Central memory CD4-positive, alpha-beta T cell (primary cell): ENCODE results near the gene ZNF747.
"Not testable (repeated sequence)": the region's sequence is repeated elsewhere in the genome, so short reads cannot be mapped to it uniquely, and the experiment has no call there.

Experiments
- DNase-seq: peaks from one replicate; pipeline ENCODE4 v3.0.0; 2022

The ZNF747 gene

GRCh38 chr16:30557957-30558788, 23.5 kb upstream of the ZNF747 start, which contains the start of gene ZNF764:
ZNF764 (minus strand) TSS chr16:30558374; CDS start chr16:30558182, 192 bp downstream.
- DNase-seq = peak; percentile 96

DNA sequence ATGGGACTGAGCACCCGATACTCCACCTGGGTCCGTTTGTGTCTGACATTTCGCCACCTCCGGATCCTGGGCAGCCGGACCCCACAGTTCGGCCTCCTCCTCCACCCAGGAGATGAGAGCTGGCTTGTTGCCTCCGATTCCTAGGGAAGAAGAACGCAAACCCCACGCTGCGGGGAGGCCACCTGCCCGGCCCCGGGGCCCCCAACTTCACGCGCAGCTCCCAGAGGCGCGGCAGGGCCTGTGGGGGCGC, 23.0 kb upstream of the ZNF747 start:
- DNase-seq = no peak

DNA sequence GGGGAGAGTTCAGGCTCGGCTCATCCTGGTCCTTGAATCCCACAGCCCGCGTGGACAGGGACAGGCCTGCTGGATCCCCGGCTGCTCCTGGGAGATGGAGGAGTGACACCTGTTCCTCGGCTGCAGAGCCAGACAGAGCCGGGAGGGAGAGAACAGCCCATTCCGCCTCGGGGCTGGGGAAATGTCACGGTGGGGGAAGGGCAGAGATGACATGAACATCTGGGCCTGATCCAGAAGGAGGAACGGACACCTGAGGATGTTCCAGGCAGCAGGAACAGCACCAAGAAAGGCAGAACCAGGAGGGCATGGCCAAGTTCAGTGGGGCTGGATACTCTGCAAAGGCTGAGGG, 21.4 kb upstream of the ZNF747 start:
- DNase-seq = no peak

- DNase-seq = no peak
Measured at GRCh38 chr16:30555315-30556124, 20.9 kb upstream of the ZNF747 start.

GRCh38 chr16:30554557-30555314, 20.1 kb upstream of the ZNF747 start:
- no peak for DNase-seq

DNA sequence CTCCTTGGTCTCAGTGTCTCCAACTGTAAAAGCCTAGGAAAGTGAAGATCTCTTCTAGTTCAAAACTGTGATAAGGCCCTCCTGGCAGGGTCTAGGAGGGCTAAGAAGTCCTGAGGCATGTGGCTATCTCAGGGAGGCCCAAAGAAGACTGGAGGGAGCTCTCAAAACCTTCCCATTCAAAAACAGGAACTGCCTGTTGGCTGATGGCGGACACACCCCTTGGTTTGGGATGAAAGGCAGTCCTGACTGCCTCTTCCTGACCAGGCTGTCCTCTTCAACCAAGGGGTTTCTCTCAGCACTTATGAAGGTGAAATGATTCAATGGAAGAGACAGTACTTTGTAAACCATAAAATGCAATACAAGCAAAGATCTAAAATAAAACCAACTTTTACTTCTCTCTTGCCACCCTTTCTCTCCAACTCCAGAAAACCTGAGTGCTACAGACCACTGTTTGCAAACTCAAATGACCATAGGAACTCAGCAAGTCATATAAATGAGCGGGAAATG, 18.8 kb upstream of the ZNF747 start:
- no peak for DNase-seq

DNA sequence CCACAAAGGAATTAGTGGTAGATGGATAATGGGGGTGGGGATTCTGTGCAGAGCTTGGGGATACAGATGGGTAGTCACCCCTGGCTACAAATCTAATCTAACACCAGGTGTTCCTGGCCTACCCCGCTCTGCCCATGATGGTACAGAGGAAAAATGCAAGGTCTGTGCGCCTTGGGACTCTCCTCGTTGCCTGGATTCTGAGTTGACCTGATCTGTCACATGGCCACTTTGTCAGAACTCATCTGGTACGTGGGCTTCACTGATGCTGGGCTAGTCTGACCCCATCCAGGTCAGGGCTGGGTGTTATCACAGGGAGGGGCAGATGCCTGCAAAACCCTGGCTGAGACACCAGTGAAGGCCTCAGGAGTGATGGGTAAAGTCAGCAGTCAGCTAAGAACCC, 18.3 kb upstream of the ZNF747 start:
- no peak for DNase-seq

DNA sequence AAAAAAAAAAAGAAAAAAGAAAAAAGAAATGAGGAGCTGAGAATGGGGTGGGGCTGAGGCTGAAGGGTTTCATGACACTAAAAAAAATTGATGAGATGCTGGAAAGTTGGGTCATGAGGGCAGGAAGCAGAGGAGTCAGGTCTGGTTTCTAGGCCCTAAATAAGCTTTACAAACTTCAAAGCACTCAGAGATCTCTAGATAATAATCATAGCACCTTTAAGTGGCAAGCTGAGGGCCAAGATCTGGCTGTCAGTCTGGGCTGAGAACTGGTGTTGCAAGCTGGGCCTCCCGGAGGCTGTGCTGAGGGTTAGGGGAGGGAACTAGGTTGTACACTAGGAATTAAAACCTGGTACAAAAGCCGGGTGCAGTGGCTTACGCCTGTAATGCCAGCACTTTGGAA, 17.1 kb upstream of the ZNF747 start:
- peak; percentile 89 for DNase-seq

DNA sequence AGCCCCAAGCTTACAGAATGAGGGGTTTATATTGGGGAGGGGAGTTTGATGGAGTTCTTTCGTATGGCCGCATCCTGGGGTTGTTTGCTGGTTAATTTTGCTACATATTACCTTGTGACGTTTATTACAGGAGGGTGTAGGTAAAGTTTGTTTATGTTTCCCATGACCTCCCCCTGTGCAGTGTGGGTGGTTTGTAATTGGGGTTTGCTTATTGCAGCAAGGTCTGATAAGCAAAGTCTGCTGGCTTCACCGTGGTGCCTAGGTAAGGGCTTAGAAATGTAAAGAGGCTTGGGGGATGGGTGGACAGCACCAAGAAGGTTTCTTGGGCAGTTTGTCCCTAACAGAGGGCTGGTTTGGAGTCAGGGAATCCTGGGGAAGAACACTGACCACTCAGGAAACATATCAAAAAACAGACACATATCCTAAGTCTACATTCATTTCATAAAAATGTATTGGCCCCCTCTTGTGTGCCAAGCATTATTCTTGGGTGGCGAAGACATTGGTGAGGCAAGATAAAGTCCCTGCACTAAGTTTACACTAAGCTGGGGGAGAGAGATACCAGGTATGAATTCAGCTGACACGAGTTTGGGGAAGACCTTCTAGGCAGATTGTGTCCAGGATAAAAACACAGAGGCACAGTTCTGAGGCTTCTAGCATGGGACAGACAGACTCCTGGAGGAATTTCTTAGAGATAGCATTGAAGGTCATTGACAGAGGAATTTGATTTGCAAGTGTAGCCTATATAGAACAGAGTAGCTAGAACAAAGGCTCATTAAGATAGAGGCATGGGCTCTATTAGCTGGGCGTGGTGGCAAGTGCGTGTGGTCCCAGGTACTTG, 14.0 kb upstream of the ZNF747 start:
- no peak for DNase-seq

GRCh38 chr16:30546115-30546514, 11.5 kb upstream of the ZNF747 start:
- no peak for DNase-seq

- no peak for DNase-seq
Measured at GRCh38 chr16:30543067-30543466, 8.4 kb upstream of the ZNF747 start.

DNA sequence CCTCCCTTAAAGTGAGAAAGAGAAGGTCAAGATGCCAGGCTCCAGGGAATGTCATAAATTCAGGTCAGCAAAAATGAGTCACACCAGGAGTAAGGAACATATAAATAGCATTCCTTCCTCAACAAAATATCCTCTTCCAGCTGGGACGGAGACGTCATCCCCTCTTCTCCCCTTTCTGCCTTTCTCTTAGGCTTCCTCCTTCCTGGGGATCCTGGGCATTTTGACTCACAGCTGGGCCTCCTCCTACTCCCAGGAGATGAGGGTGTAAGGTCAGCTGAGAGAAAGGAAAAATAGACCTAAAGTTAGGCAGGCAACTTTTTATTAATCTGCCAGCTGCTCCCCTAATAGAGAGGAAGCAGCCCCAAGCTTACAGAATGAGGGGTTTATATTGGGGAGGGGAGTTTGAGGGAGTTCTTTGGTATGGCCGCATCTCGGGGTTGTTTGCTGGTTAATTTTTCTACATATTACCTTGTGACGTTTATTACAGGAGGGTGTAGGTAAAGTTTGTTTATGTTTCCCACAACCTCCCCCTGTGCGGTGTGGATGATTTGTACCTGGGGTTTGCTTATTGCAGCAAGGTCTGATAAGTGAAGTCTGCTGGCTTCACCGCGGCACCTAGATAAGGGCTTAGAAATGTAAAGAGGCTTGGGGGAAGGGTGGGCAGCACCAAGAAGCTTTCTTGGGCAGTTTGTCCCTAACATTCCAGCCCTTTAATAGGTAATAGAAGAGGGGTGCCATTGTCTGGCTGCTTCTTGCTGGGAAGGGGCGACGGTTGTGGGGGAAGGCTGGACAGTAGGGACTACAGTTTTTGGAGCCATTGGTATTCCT, 7.1 kb upstream of the ZNF747 start:
- no peak for DNase-seq

DNA sequence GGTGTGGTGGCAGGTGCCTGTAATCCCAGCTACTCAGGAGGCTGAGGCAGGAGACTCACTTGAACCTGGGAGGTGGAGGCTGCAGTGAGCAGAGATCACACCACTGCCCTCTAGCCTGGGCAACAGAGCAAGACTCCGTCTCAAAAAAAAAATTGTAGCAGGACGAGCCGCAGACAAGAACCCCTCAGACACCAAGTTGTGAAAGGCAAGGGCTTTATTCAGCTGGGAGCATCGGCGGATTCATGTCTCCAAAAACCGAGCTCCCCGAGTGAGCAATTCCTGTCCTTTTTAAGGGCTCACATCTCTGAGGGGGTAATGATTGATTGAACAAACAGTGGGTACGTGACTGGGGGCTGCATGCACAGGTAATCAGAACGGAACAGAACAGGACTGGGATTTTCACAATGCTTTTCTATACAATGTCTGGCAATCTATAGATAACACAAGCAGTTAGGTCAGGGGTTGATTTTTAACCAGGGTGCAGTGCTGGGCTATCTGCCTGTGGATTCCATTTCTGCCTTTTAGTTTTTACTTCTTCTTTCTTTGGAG, 6.3 kb upstream of the ZNF747 start:
- DNase-seq = not testable (repeated sequence)

GRCh38 chr16:30539986-30540526, 5.4 kb upstream of the ZNF747 start:
- not testable (repeated sequence) for DNase-seq

DNA sequence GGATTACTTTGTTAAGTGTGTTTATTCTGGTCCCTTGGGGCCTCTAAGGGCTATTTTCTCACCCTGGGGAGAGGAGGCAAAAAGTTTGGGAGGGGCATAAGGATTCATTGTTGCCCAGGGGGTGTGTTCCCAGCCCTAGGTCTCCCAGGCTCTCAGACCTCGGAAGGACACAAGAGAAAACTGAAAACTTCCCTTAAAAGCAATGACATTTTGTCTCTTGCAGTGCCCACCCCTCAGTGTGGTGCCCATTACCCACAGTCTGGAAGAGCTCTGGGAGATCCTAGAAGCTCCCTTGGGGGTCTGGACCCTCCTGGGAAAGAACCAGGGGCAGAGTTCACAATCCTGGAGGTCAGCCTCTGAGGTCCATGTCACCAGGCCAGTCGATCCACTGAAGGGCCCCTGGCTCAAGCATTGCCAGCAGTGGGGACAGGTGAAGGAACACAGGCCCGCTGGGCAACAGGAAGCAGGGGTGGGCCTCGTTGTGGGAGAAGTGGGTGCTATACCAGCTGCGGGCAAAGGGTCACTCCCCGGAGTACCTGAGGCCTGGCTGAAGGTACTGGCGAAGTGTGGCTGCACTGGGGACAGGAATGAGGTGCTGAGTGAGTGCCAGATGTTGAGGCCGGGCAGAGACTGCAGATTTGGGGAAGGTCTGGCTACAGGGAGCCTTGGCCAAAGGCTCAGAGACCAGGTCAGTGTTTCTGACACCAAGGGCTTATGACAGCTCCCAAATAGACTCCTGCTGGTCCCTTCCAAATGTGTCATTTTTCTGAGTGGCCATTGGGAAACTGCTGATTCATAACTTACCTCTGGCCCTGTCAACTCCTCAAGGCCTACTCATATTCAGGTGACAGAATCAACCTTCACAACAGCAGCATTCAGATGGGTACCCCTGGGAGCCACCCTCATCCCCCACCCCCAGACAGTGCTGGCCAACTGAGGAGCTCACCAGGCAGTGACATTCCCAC, 4.6 kb upstream of the ZNF747 start:
- no peak for DNase-seq

DNA sequence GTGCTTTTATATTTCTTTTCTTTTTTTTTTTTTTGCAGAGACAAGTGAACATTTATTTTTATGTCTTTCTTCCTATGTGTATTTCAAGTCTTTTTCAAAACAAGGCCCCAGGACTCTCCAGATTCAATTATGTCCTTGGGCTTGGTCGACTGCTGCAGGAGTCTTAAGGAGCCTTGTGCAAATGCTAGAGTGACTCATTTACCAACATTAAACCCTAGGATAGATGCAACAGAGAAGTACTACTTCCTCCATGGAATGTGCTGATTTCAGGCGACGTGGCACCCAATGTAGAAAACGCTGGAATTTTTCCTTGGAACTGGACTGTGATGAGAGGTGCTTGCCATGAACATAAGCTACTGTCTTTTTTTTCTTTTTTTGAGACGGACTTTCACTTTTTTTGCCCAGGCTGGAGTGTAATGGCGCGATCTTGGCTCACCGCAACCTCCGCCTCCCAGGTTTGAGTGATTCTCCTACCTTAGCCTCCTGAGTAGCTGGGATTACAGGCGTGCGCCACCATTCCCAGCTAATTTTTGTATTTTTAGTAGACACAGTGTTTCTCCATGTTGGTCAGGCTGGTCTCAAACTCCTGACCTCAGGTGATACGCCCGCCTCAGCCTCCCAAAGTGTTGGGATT, 1.9 kb upstream of the ZNF747 start:
- not testable (repeated sequence) for DNase-seq

DNA sequence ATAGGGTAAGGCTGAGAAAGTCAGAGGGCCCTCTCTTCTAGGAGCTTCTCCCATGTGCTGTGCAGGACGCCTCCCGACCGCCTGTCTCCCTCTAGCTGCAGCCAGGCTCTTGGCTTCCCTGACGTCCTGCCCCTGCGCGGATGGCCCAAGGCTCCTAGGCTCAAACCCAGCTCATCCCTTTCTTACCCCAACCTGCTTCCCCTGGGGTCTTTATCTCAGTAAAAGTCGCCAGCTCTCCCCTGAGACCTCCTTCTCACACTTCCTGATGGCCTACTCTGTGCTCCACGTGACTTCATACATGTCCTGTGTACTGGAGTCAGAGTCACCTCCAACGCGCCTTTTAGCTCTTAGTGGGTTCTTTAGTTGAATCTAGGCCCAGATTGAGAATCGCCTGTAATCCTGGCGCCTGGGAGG, 1.1 kb upstream of the ZNF747 start:
- peak; percentile 57 for DNase-seq

GRCh38 chr16:30535106-30535776, 583 bp upstream of the ZNF747 start:
- DNase-seq = no peak
